Neural cell (in vitro differentiated cells): Measurements from ENCODE around the gene RELCH. TPM values are rescaled to one million over a fixed set of nuclear protein-coding genes. Genes with fewer than 3 reads are reported as not detected.
A peak's percentile ranks its signal among the peaks of the same experiment; 100 is the strongest.

Experiments used
- H2AFZ ChIP-seq: fragments of 200-600, 300-800 bp; sonication (generic), shearing (Covaris generic); 2 replicates; pipeline ENCODE4 v1.6.0; 2014; ENCODE audit warnings: low read depth, mild to moderate bottlenecking, antibody characterized with exemption, low read length, moderate library complexity
- H3F3A ChIP-seq: fragments of 200-600 bp; shearing (Covaris generic); 2 replicates; pipeline ENCODE4 v1.6.1; 2016; ENCODE audit warnings: mild to moderate bottlenecking, moderate library complexity, mixed read lengths, antibody characterized with exemption, low read length; ENCODE audit not compliant: insufficient read depth, poor library complexity, severe bottlenecking
- H3K27ac ChIP-seq: fragments of 200-600, 300-800 bp; sonication (generic), shearing (Covaris generic); 2 replicates; pipeline ENCODE4 v1.5.1; 2014; ENCODE audit warnings: mild to moderate bottlenecking, low read length, moderate library complexity
- H3K27me3 ChIP-seq: fragments of 300-800, 200-600 bp; sonication (generic), shearing (Covaris generic); 2 replicates; pipeline ENCODE4 v1.6.0; 2014; ENCODE audit warnings: mild to moderate bottlenecking, low read depth, low read length, moderate library complexity; ENCODE audit not compliant: insufficient read depth
- H3K36me3 ChIP-seq: fragments of 300-800, 200-600 bp; sonication (generic), shearing (Covaris generic); 2 replicates; pipeline ENCODE4 v1.5.1; 2014; ENCODE audit warnings: mild to moderate bottlenecking, antibody characterized with exemption, low read length, moderate library complexity; ENCODE audit not compliant: insufficient read depth
- H3K4me2 ChIP-seq: fragments of 300-800, 200-600 bp; sonication (generic), shearing (Covaris generic); 2 replicates; pipeline ENCODE4 v1.6.0; 2014; ENCODE audit warnings: mild to moderate bottlenecking, low read length
- H3K4me3 ChIP-seq: fragments of 300-800, 200-600 bp; sonication (generic), shearing (Covaris generic); 2 replicates; pipeline ENCODE4 v1.5.1; 2014; ENCODE audit warnings: mild to moderate bottlenecking, low read length, moderate library complexity
- H3K79me2 ChIP-seq: fragments of 200-600 bp; shearing (Covaris generic); replicated peaks from 2 replicates; pipeline ENCODE4 v1.6.0; 2014; ENCODE audit warnings: mild to moderate bottlenecking, low read length, moderate library complexity; ENCODE audit not compliant: insufficient read depth
- H3K9ac ChIP-seq: fragments of 300-800, 200-600 bp; sonication (generic), shearing (Covaris generic); 2 replicates; pipeline ENCODE4 v1.6.1; 2016; ENCODE audit warnings: mild to moderate bottlenecking, low read length, mixed read lengths
- H3K9me2 ChIP-seq: fragments of 200-600 bp; shearing (Covaris generic); 2 replicates; pipeline ENCODE4 v1.6.1; 2016; ENCODE audit warnings: mild to moderate bottlenecking, low read length, mixed read lengths; ENCODE audit not compliant: insufficient read depth
- H3K9me3 ChIP-seq: fragments of 200-600, 300-800 bp; sonication (generic), shearing (Covaris generic); 2 replicates; pipeline ENCODE4 v1.6.1; 2016; ENCODE audit warnings: mild to moderate bottlenecking, mixed run types, low read length, moderate library complexity, mixed read lengths
- H4K20me1 ChIP-seq: fragments of 200-600 bp; shearing (Covaris generic); 2 replicates; pipeline ENCODE4 v1.6.1; 2016; ENCODE audit warnings: mild to moderate bottlenecking, mixed run types; ENCODE audit not compliant: insufficient read depth
- EP300 ChIP-seq: fragments of 450-650 bp; conservative IDR thresholded peaks from 2 replicates; pipeline ENCODE4 v1.6.1; 2014; ENCODE audit warnings: antibody characterized with exemption, mild to moderate bottlenecking, moderate library complexity; ENCODE audit not compliant: poor library complexity, severe bottlenecking
- EZH2 ChIP-seq: fragments of 200-600, 300-800 bp; shearing (Covaris generic), sonication (generic); IDR thresholded peaks from 2 replicates; pipeline ENCODE4 v1.6.1; 2014; ENCODE audit warnings: antibody characterized with exemption, low read length, borderline replicate concordance, mild to moderate bottlenecking; ENCODE audit not compliant: insufficient read depth, poor library complexity, severe bottlenecking
- MXI1 ChIP-seq: fragments of 450-650 bp; conservative IDR thresholded peaks from 2 replicates; pipeline ENCODE4 v1.6.1; 2014; ENCODE audit warnings: antibody characterized with exemption, mild to moderate bottlenecking; ENCODE audit not compliant: poor library complexity, severe bottlenecking
- POLR2AphosphoS5 ChIP-seq: IDR thresholded peaks from 2 replicates; pipeline ENCODE4 v1.6.1; 2012
- RAD21 ChIP-seq: fragments of 450-650 bp; conservative IDR thresholded peaks from 2 replicates; pipeline ENCODE4 v1.6.1; 2014; ENCODE audit warnings: antibody characterized with exemption, mild to moderate bottlenecking, moderate library complexity
- SMC3 ChIP-seq: fragments of 450-650 bp; conservative IDR thresholded peaks from 2 replicates; pipeline ENCODE4 v1.6.1; 2014; ENCODE audit warnings: antibody characterized with exemption, mild to moderate bottlenecking, moderate library complexity; ENCODE audit not compliant: poor library complexity
- TAF1 ChIP-seq: IDR thresholded peaks from 2 replicates; pipeline ENCODE4 v1.6.1; 2012; ENCODE audit warnings: low read depth
- polyA minus RNA-seq: library from RNA; depleted of rRNA, polyadenylated mRNA; stranded (reverse); fragments of >200 nt; gene quantifications from 2 replicates; pipeline ENCODE4 v1.2.3, GENCODE V29; 2014
- polyA plus RNA-seq: library from polyadenylated mRNA; depleted of rRNA; stranded (reverse); fragments of >200 nt; gene quantifications from 2 replicates; pipeline ENCODE4 v1.2.3, GENCODE V29; 2014
- TF ChIP-seq, protein P1 (sequence below): IDR thresholded peaks from 2 replicates; pipeline ENCODE4 v1.6.1; 2012; ENCODE audit warnings: borderline replicate concordance
- TF ChIP-seq, protein P2 (sequence below): fragments of 450-650 bp; IDR thresholded peaks from 2 replicates; pipeline ENCODE4 v1.5.1; 2014; ENCODE audit warnings: antibody characterized with exemption, mild to moderate bottlenecking, moderate library complexity; ENCODE audit not compliant: poor library complexity, severe bottlenecking

The RELCH gene, protein sequence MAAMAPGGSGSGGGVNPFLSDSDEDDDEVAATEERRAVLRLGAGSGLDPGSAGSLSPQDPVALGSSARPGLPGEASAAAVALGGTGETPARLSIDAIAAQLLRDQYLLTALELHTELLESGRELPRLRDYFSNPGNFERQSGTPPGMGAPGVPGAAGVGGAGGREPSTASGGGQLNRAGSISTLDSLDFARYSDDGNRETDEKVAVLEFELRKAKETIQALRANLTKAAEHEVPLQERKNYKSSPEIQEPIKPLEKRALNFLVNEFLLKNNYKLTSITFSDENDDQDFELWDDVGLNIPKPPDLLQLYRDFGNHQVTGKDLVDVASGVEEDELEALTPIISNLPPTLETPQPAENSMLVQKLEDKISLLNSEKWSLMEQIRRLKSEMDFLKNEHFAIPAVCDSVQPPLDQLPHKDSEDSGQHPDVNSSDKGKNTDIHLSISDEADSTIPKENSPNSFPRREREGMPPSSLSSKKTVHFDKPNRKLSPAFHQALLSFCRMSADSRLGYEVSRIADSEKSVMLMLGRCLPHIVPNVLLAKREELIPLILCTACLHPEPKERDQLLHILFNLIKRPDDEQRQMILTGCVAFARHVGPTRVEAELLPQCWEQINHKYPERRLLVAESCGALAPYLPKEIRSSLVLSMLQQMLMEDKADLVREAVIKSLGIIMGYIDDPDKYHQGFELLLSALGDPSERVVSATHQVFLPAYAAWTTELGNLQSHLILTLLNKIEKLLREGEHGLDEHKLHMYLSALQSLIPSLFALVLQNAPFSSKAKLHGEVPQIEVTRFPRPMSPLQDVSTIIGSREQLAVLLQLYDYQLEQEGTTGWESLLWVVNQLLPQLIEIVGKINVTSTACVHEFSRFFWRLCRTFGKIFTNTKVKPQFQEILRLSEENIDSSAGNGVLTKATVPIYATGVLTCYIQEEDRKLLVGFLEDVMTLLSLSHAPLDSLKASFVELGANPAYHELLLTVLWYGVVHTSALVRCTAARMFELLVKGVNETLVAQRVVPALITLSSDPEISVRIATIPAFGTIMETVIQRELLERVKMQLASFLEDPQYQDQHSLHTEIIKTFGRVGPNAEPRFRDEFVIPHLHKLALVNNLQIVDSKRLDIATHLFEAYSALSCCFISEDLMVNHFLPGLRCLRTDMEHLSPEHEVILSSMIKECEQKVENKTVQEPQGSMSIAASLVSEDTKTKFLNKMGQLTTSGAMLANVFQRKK
- polyA plus RNA-seq (79.1 and 80.2 TPM in 2 replicates), polyA minus RNA-seq (136 and 139 TPM in 2 replicates)

DNA sequence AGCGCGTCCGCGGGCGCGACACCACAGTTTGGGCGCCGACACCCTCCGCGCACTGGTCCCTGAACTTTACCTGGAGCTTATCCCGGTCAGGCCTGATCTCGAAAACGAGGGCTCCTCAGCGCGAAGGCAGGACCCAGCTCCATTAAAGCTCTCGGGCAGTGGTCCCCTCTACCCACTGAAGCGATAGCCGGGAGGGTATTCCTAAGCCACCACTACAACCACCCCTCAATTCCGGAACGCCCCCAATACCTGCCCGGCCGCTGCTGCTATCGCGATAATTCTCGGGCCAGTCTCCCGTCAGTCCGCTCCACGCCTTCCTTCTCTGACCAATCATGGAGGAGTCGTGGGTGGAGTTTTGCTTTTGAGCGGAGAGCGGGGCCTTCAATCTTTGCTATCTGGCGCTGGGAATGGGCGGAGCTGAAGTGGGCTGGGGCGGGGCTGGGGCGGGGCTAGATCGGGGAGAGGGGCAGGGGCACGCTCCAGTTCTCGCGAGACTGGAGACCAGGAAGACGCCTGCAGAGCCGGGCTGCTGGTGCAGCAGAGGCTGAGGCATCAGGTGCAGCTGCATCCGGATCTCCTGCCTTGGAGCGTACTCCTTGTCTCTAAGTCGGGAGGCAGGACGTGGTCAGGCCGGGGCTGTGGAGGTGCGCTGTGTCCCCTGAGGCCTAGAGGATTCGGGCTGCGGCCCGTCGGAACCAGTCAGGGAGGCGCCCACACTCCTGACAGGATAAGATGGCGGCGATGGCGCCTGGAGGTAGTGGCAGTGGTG is at the start of gene RELCH, which contains the start of gene PIGN:
Gene RELCH, plus strand, starts transcription at position 482 of the 769 bp plus-strand sequence. Its CDS starts 251 bp downstream, at position 733.
Gene PIGN, minus strand, starts transcription at position 283 of the 769 bp plus-strand sequence. CDS start 25,703 bp downstream, outside the sequence.
- no peaks in the 10 kb centered on the region for H3K9me3 ChIP-seq
- no peaks in the 10 kb centered on the region for H3K36me3 ChIP-seq
- peaks cover 2% of the 10 kb centered on the region for H3F3A ChIP-seq
- no peaks in the 10 kb centered on the region for H3K9me2 ChIP-seq
- H3K4me2 ChIP-seq, result peak within 1 kb of the TSS; percentile 99
- H3K79me2 ChIP-seq, result peaks cover 52% of the 10 kb centered on the region
- H2AFZ ChIP-seq, result peak within 1 kb of the TSS; percentile 81
- H3K27me3 ChIP-seq, result no peaks in the 10 kb centered on the region
- H3K4me3 ChIP-seq, result peak within 1 kb of the TSS; percentile 86
- peaks cover 17% of the 10 kb centered on the region for H4K20me1 ChIP-seq
- peak within 1 kb of the TSS; percentile 97 for H3K27ac ChIP-seq
- TF ChIP-seq MXI1 (peak; percentile 83), SMC3 (no peak), EP300 (peak; percentile 36), TAF1 (peak; percentile 72), POLR2AphosphoS5 (peak; percentile 97)
- TF ChIP-seq, protein P1, sequence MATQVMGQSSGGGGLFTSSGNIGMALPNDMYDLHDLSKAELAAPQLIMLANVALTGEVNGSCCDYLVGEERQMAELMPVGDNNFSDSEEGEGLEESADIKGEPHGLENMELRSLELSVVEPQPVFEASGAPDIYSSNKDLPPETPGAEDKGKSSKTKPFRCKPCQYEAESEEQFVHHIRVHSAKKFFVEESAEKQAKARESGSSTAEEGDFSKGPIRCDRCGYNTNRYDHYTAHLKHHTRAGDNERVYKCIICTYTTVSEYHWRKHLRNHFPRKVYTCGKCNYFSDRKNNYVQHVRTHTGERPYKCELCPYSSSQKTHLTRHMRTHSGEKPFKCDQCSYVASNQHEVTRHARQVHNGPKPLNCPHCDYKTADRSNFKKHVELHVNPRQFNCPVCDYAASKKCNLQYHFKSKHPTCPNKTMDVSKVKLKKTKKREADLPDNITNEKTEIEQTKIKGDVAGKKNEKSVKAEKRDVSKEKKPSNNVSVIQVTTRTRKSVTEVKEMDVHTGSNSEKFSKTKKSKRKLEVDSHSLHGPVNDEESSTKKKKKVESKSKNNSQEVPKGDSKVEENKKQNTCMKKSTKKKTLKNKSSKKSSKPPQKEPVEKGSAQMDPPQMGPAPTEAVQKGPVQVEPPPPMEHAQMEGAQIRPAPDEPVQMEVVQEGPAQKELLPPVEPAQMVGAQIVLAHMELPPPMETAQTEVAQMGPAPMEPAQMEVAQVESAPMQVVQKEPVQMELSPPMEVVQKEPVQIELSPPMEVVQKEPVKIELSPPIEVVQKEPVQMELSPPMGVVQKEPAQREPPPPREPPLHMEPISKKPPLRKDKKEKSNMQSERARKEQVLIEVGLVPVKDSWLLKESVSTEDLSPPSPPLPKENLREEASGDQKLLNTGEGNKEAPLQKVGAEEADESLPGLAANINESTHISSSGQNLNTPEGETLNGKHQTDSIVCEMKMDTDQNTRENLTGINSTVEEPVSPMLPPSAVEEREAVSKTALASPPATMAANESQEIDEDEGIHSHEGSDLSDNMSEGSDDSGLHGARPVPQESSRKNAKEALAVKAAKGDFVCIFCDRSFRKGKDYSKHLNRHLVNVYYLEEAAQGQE, result peak; percentile 86
- H3K9ac ChIP-seq, result peak within 1 kb of the TSS; percentile 95

DNA sequence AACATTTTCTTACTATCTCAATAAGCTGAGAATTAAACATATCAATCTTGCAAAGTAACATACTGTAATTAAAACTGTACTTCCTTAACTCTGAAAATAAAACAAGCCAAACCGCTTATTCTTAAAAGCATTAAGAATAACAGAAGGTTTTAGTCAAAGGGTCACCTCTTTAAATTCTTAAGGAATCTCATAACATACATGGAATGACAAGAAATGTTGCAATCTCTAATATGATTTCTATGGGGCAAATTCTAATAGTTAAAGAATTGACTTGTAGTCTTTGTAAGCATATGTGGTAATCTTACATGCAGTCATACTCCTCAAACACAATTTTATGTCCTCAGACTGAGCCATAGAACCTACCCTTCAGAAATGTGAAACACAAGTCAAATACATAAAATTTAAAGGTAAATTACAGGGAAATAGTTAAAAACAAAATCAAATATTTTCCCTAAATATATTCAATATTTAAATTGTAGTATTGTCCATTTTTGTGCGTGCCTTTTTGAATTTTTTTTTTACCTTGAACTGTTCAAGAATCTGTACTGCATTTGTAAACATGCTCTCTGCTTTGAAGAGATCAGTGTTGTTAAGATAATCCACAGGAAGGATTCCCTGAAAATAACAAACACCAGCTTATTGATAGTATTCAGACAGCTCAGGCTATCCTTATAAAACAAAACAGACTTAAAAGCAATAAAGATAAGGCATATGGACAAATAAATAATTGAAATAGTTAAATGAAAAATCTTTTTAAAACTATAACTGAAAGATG is 48.4 kb upstream of the RELCH start:
- no peaks in the 10 kb centered on the region for H3K9me2 ChIP-seq

More for the DNA sequence above, 48.4 kb upstream of the RELCH start:
- no peaks in the 10 kb centered on the region for H3K27me3 ChIP-seq
- no peaks in the 10 kb centered on the region for H4K20me1 ChIP-seq
- no peak overlapping the region for H2AFZ ChIP-seq
- H3F3A ChIP-seq, result no peaks in the 10 kb centered on the region
- no peak overlapping the region for H3K4me2 ChIP-seq
- no peaks in the 10 kb centered on the region for H3K36me3 ChIP-seq
- no peak overlapping the region for H3K4me3 ChIP-seq
- H3K79me2 ChIP-seq, result no peaks in the 10 kb centered on the region
- TF ChIP-seq TAF1 (no peak), EZH2 (no peak), SMC3 (no peak), POLR2AphosphoS5 (no peak), MXI1 (no peak), RAD21 (no peak), EP300 (no peak)
- TF ChIP-seq, protein P1, result no peak
- TF ChIP-seq, protein P2, sequence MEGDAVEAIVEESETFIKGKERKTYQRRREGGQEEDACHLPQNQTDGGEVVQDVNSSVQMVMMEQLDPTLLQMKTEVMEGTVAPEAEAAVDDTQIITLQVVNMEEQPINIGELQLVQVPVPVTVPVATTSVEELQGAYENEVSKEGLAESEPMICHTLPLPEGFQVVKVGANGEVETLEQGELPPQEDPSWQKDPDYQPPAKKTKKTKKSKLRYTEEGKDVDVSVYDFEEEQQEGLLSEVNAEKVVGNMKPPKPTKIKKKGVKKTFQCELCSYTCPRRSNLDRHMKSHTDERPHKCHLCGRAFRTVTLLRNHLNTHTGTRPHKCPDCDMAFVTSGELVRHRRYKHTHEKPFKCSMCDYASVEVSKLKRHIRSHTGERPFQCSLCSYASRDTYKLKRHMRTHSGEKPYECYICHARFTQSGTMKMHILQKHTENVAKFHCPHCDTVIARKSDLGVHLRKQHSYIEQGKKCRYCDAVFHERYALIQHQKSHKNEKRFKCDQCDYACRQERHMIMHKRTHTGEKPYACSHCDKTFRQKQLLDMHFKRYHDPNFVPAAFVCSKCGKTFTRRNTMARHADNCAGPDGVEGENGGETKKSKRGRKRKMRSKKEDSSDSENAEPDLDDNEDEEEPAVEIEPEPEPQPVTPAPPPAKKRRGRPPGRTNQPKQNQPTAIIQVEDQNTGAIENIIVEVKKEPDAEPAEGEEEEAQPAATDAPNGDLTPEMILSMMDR, result no peak
- no peak overlapping the region for H3K9ac ChIP-seq
- no peak overlapping the region for H3K27ac ChIP-seq
- H3K9me3 ChIP-seq, result no peaks in the 10 kb centered on the region
